ENCODE measurements around the gene PCSK6. TPM values are rescaled to one million over a fixed set of nuclear protein-coding genes. Genes with fewer than 3 reads are reported as not detected.
A peak's percentile ranks its signal among the peaks of the same experiment; 100 is the strongest.

The PCSK6 gene
- total RNA-seq, 4 donors from 2014 or later: 12.8 to 23.2 (median 18.4) TPM

DNA sequence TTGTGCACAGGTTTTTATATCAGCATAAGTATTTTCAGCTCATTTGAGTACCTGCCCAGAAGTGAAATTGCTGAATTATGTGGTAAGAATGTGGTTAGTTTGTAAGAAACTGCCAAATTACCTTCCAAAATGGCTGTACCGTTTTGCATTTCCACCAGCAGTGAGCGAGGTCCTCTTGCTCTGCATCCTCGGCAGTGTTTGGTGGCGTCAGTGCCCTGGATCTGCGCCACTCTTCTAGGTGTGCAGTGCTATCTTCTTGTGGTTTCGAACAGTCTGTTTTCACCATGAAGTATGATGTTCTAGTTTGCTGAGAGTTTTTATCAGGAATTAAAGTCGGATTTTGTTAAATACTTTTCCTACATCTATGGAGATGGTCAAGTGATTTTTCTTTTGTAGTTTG, 24.8 kb upstream of the PCSK6 start:
- TF ChIP-seq, protein P1, sequence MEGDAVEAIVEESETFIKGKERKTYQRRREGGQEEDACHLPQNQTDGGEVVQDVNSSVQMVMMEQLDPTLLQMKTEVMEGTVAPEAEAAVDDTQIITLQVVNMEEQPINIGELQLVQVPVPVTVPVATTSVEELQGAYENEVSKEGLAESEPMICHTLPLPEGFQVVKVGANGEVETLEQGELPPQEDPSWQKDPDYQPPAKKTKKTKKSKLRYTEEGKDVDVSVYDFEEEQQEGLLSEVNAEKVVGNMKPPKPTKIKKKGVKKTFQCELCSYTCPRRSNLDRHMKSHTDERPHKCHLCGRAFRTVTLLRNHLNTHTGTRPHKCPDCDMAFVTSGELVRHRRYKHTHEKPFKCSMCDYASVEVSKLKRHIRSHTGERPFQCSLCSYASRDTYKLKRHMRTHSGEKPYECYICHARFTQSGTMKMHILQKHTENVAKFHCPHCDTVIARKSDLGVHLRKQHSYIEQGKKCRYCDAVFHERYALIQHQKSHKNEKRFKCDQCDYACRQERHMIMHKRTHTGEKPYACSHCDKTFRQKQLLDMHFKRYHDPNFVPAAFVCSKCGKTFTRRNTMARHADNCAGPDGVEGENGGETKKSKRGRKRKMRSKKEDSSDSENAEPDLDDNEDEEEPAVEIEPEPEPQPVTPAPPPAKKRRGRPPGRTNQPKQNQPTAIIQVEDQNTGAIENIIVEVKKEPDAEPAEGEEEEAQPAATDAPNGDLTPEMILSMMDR (IDR thresholded peaks at IDR 0.05): no peak
- TF ChIP-seq POLR2AphosphoS5 (IDR thresholded peaks at IDR 0.05): no peak
- TF ChIP-seq EP300 (IDR thresholded peaks at IDR 0.05): no peak
- TF ChIP-seq POLR2A (IDR thresholded peaks at IDR 0.05): no peak
- WGBS, 2 donors (ENCODE audit: low coverage in 1 of 2): 91 to 93% methylated on average over 3 to 7 of the region's 7 CpGs

DNA sequence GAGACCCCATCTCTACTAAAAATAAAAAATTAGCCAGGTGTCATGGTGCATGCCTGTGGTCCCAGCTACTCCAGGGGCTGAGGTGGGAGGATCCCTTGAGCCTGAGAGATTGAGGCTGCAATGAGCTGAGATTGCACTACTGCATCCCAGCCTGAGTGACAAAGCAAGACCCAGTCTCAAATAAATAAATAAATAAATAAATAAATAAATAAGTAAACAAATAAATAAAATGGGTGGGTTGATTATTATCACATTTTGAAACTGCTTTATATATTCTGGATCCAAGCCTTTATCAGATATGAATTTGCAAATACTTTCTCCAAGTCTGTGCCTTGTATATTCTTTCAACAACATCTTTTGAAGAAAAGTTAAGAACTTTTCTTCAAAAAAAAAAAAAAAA, 22.2 kb upstream of the PCSK6 start:
- H3K4me3 ChIP-seq: no peak overlapping the region
- no peaks in the 10 kb centered on the region for H3K4me1 ChIP-seq
- H3K9me3 ChIP-seq: peaks cover 0 to 20% (median 0%) of the 10 kb centered on the region in 3 donors
- no peaks in the 10 kb centered on the region for H3K36me3 ChIP-seq
- no peak overlapping the region for H3K27ac ChIP-seq
- no peaks in the 10 kb centered on the region for H3K27me3 ChIP-seq
- no peak for ATAC-seq
- TF ChIP-seq, protein P1 (IDR thresholded peaks at IDR 0.05): no peak
- no peak for TF ChIP-seq POLR2AphosphoS5 (IDR thresholded peaks at IDR 0.05)
- TF ChIP-seq EP300 (IDR thresholded peaks at IDR 0.05): no peak
- no peak for TF ChIP-seq POLR2A (IDR thresholded peaks at IDR 0.05)

More for the DNA sequence above, 24.8 kb upstream of the PCSK6 start:
- no peak overlapping the region for H3K27ac ChIP-seq
- H3K36me3 ChIP-seq: no peaks in the 10 kb centered on the region
- ATAC-seq: no peak
- peaks cover 0 to 39% (median 0%) of the 10 kb centered on the region in 3 donors for H3K9me3 ChIP-seq
- no peaks in the 10 kb centered on the region for H3K4me1 ChIP-seq
- H3K4me3 ChIP-seq: no peak overlapping the region
- H3K27me3 ChIP-seq: no peaks in the 10 kb centered on the region

GRCh38 chr15:101510212-101511197, 21.0 kb upstream of the PCSK6 start:
- Histone ChIP-seq H3K9me3 (peaks cover 0 to 7% (median 0%) of the 10 kb centered on the region in 3 donors), H3K27me3 (no peaks in the 10 kb centered on the region), H3K4me1 (no peaks in the 10 kb centered on the region), H3K27ac (no peak overlapping the region), H3K36me3 (no peaks in the 10 kb centered on the region), H3K4me3 (no peak overlapping the region)
- 70 to 84% methylated on average over 8 of the region's 8 CpGs for WGBS, 2 donors (ENCODE audit: low coverage in 1 of 2)
- peak; percentile 28 for ATAC-seq
- no peak for TF ChIP-seq POLR2A (IDR thresholded peaks at IDR 0.05)
- TF ChIP-seq, protein P1 (IDR thresholded peaks at IDR 0.05): no peak
- no peak for TF ChIP-seq POLR2AphosphoS5 (IDR thresholded peaks at IDR 0.05)
- TF ChIP-seq EP300 (IDR thresholded peaks at IDR 0.05): no peak

- ATAC-seq: no peak
- no peaks in the 10 kb centered on the region for H3K36me3 ChIP-seq
- no peaks in the 10 kb centered on the region for H3K9me3 ChIP-seq
- no peaks in the 10 kb centered on the region for H3K4me1 ChIP-seq
- WGBS, 2 donors (ENCODE audit: low coverage in 1 of 2): 87 to 89% methylated on average over 6 of the region's 6 CpGs
- H3K27me3 ChIP-seq: no peaks in the 10 kb centered on the region
- H3K27ac ChIP-seq: no peak overlapping the region
- no peak overlapping the region for H3K4me3 ChIP-seq
- TF ChIP-seq POLR2AphosphoS5 (IDR thresholded peaks at IDR 0.05) (no peak), EP300 (IDR thresholded peaks at IDR 0.05) (no peak), POLR2A (IDR thresholded peaks at IDR 0.05) (no peak)
- TF ChIP-seq, protein P1 (IDR thresholded peaks at IDR 0.05): no peak
Observed at GRCh38 chr15:101509279-101509678, 19.8 kb upstream of the PCSK6 start.

DNA sequence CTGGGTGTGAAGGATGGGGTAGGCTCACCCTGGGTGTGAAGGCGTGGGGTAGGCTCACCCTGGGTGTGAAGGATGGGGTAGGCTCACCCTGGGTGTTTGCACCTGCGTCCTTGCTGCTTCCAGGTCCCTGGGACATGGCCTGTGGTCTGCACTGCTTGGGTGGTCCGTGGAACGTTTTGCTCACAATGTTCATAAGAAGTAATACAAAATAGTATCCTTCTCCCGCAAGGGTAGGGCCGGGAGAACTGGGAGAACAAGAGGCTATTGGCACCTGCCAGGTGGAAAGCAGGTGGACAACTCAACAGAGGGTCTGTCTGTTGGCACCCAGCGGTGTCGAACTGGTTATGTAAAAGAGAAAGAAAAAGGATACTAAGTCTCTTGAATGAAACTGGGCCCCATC, 17.0 kb upstream of the PCSK6 start:
- TF ChIP-seq POLR2A (IDR thresholded peaks at IDR 0.05) (no peak), POLR2AphosphoS5 (IDR thresholded peaks at IDR 0.05) (no peak), EP300 (IDR thresholded peaks at IDR 0.05) (no peak)
- 79% methylated on average over 6 of the region's 8 CpGs; no CpG with 5 or more reads in 1 of the 2 donors for WGBS, 2 donors (ENCODE audit: low coverage in 1 of 2)
- Histone ChIP-seq H3K36me3 (no peaks in the 10 kb centered on the region), H3K27me3 (peaks cover 13% of the 10 kb centered on the region), H3K4me1 (peaks cover 0 to 7% (median 5%) of the 10 kb centered on the region in 3 donors), H3K9me3 (no peaks in the 10 kb centered on the region), H3K27ac (no peak overlapping the region), H3K4me3 (no peak overlapping the region)
- ATAC-seq: no peak

Data from gastroesophageal sphincter (tissue), 4 donors.